ENCODE data around the gene KRTAP5-3. TPM values are rescaled to one million over a fixed set of nuclear protein-coding genes. Genes with fewer than 3 reads are reported as not detected.
A peak's percentile ranks its signal among the peaks of the same experiment; 100 is the strongest.

KRTAP5-3 gene
- total and polyA plus RNA-seq, 9 of the 15 experiments (the other 6 are each of a cell fraction or from before 2014, with no cell fraction given): not detected

GRCh38 chr11:1570531-1570895 lies 37.8 kb downstream of the KRTAP5-3 start:
- peaks cover 0 to 56% of the 10 kb centered on the region in 2 experiments; a peak in 3 of 5 replicates for H3K4me1 ChIP-seq (replicated peaks in 1 of 2; ENCODE audit: control insufficient read depth in 2 of 2, insufficient read depth in 2 of 2, low read length in 2 of 2)
- WGBS (ENCODE audit: insufficient coverage, low coverage, missing lambda C conversion rate): 20% methylated on average over 7 of the region's 8 CpGs
- no peaks in the 10 kb centered on the region for H3K36me3 ChIP-seq (ENCODE audit: control insufficient read depth, insufficient read depth, low read length)
- peaks cover 46% of the 10 kb centered on the region for H4K20me1 ChIP-seq (replicated peaks; ENCODE audit: control insufficient read depth, insufficient read depth, low read length)
- H3K4me2 ChIP-seq (ENCODE audit: insufficient read depth, low read length): no peak overlapping the region
- FAIRE-seq: no peak
- H3K27ac ChIP-seq (ENCODE audit: extremely low read depth, low read depth, low read length): no peak overlapping the region
- TSS peak; percentile 57 for BruUV-seq (replicated peaks)
- peaks cover 3% of the 10 kb centered on the region for H3K9me1 ChIP-seq (ENCODE audit: control insufficient read depth, insufficient read depth, low read length)
- intact Hi-C loops (cut with micrococcal nuclease): loop anchor here (5.0 to 10.0 kb wide), 3 partner anchors 116 to 456 kb away; no protein-coding TSS in a partner anchor
- H3K9me3 ChIP-seq (replicated peaks; ENCODE audit: control insufficient read depth, insufficient read depth, low read depth, low read length): no peaks in the 10 kb centered on the region
- H3K27me3 ChIP-seq (ENCODE audit: control insufficient read depth in 2 of 2, insufficient read depth in 2 of 2, low read length in 2 of 2): peaks cover 0 to 19% of the 10 kb centered on the region in 2 experiments; a peak in 3 of 5 replicates
- POLR2A ChIA-PET: interaction anchor here (1.1 to 1.4 kb wide), 2 partner anchors 24 to 26 kb away, joined by 3 to 4 read pairs; no protein-coding TSS in a partner anchor
- DNase-seq (ENCODE audit: extremely low read depth in 1 of 4, low spot score in 3 of 4): no peak
- CTCF ChIA-PET (ENCODE audit: low intra/inter-chr PET ratio): no interaction called here
- H3K9ac ChIP-seq (ENCODE audit: insufficient read depth in 1 of 2, low read depth in 2 of 2, low read length in 2 of 2): no peak overlapping the region
- in situ Hi-C loops (cut with MboI): no loop called here
- ATAC-seq: no peak
- H3K79me2 ChIP-seq (ENCODE audit: control insufficient read depth, insufficient read depth, low read length): no peaks in the 10 kb centered on the region
- no peak overlapping the region for H2AFZ ChIP-seq (ENCODE audit: low read depth, low read length)
- H3K4me3 ChIP-seq: no peak overlapping the region
- TF ChIP-seq CHCHD3 (CRISPR knock-in tag; IDR thresholded peaks at IDR 0.05) (no peak), HMG20A (CRISPR knock-in tag; conservative IDR thresholded peaks at IDR 0.05) (no peak), NR2F6 (CRISPR knock-in tag; IDR thresholded peaks at IDR 0.05) (no peak), EGR1 (conservative IDR thresholded peaks at IDR 0.05) (no peak), TFAP4 (CRISPR knock-in tag; IDR thresholded peaks at IDR 0.05; ENCODE audit: borderline replicate concordance) (no peak), LCOR (CRISPR knock-in tag; IDR thresholded peaks at IDR 0.05) (no peak), JUN (IDR thresholded peaks at IDR 0.05; ENCODE audit: borderline replicate concordance, low read depth, low read length) (no peak), JUN (CRISPR knock-in tag; IDR thresholded peaks at IDR 0.05; ENCODE audit: borderline replicate concordance) (no peak), POLR2AphosphoS5 (IDR thresholded peaks at IDR 0.05; ENCODE audit: control insufficient read depth, insufficient read depth, low read depth, low read length) (no peak), E2F6 (IDR thresholded peaks at IDR 0.05; ENCODE audit: borderline replicate concordance in 1 of 2, extremely low read depth in 1 of 2, insufficient read depth in 1 of 2, insufficient read length in 1 of 2, low read depth in 1 of 2, low read length in 1 of 2, poor library complexity in 1 of 2, severe bottlenecking in 1 of 2) (no peak), ZNF217 (CRISPR knock-in tag; IDR thresholded peaks at IDR 0.05) (no peak), USF1 (CRISPR knock-in tag; IDR thresholded peaks at IDR 0.05) (peak; percentile 76), PPARD (CRISPR knock-in tag; IDR thresholded peaks at IDR 0.05) (no peak), ASH1L (IDR thresholded peaks at IDR 0.05; ENCODE audit: borderline replicate concordance, low read depth, partially characterized antibody) (no peak), CBX2 (IDR thresholded peaks at IDR 0.05; ENCODE audit: insufficient read depth, low read length, poor library complexity, severe bottlenecking) (no peak), RNF219 (CRISPR knock-in tag; IDR thresholded peaks at IDR 0.05) (no peak)

Data from K562 (cell line).